Omental fat pad (tissue), 4 donors: ENCODE measurements around the gene KCNJ15. TPM values are rescaled to one million over a fixed set of nuclear protein-coding genes. Genes with fewer than 3 reads are reported as not detected.

ENCODE experiments used
- ATAC-seq: fragments of 150-250 bp; one replicate; pipeline ENCODE4 v1.9.1; 2016; ENCODE audit warnings: mild to moderate bottlenecking, moderate library complexity; ENCODE audit not compliant: low FRiP score
- DNase-seq: peaks from one replicate; pipeline ENCODE4 v3.0.0-alpha.2; 2019; ENCODE audit warnings: low spot score
- total RNA-seq, 4 donors: library from RNA; depleted of rRNA; stranded (reverse); fragments of >200 nt; gene quantifications; one replicate each; pipeline ENCODE4 v1.1.0, GENCODE V29; 2016
- TF ChIP-seq, protein P1 (sequence below), 3 donors: fragments of 450-650 bp; IDR thresholded peaks; one replicate each; pipeline ENCODE4 v1.5.1; 2016 to 2017; ENCODE audit warnings: antibody characterized with exemption in 3 of 3, mild to moderate bottlenecking in 3 of 3, moderate library complexity in 2 of 3

The KCNJ15 gene
- total RNA-seq, 4 donors from 2014 or later = 1.2 to 12.1 (median 2.7) TPM

DNA sequence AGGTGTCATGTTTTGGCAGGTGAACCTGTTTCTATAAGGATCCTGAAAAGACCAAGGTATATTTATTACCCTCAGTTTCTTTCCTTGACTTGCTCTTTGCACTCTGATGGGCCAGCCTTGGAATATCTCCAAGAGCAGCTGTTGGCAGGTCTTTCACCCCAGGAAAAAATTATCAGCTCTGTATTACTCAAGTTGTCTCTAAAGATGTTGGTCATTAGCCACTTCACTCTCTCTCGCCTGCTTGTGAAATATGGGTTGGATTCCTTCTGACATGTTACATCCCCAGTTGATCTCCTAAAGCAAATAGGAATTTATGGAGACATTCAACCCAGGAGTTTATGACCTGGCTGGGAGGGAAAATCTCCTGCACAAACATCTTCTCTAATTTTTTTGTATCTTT lies 85.9 kb downstream of the KCNJ15 start:
- TF ChIP-seq, protein P1, sequence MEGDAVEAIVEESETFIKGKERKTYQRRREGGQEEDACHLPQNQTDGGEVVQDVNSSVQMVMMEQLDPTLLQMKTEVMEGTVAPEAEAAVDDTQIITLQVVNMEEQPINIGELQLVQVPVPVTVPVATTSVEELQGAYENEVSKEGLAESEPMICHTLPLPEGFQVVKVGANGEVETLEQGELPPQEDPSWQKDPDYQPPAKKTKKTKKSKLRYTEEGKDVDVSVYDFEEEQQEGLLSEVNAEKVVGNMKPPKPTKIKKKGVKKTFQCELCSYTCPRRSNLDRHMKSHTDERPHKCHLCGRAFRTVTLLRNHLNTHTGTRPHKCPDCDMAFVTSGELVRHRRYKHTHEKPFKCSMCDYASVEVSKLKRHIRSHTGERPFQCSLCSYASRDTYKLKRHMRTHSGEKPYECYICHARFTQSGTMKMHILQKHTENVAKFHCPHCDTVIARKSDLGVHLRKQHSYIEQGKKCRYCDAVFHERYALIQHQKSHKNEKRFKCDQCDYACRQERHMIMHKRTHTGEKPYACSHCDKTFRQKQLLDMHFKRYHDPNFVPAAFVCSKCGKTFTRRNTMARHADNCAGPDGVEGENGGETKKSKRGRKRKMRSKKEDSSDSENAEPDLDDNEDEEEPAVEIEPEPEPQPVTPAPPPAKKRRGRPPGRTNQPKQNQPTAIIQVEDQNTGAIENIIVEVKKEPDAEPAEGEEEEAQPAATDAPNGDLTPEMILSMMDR (IDR thresholded peaks at IDR 0.05) = no peak
- ATAC-seq (peak; percentile 44), DNase-seq (no peak)

DNA sequence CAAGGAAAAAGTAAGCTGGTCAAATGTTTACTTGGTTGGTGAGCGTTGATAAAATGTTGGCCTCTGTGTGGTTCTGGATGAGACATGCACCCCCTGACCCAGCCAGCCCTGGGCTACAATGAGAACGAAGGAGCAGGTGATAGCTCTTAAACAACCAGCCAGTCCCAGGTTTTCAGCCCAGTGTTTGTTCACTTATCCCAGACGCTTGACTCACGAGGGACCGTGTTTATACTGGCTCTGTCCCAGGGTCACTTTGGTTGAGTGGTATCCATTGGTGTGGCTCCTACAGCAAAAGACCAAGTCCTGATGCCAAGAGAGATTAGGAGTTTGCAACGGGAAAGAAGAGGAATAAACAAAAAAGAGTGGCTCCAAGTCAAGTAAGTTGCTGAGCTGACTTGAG lies 86.9 kb downstream of the KCNJ15 start:
- no peak for DNase-seq
- ATAC-seq = no peak

DNA sequence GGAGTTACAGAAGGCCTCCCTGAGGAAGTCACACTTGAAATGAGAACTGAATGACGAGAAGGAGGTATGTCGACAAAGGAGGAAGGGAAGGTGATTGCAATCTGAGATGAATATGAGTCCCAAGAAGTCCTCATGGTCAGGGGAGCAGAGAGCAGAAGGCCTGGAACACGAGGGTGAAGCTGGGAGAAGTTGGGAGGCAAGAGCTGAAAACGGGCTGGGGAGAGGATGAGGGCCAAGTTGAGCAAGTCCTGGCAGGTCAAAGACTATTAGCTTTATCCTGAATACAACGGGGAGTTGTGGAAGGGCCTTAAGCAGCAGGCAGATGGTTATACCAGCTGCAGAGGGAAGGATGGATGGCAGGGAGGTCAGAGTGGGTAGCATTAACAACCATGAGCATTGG lies 89.5 kb downstream of the KCNJ15 start:
- ATAC-seq = no peak

More for the DNA sequence above, 86.9 kb downstream of the KCNJ15 start:
- TF ChIP-seq, protein P1 (IDR thresholded peaks at IDR 0.05) = no peak

DNA sequence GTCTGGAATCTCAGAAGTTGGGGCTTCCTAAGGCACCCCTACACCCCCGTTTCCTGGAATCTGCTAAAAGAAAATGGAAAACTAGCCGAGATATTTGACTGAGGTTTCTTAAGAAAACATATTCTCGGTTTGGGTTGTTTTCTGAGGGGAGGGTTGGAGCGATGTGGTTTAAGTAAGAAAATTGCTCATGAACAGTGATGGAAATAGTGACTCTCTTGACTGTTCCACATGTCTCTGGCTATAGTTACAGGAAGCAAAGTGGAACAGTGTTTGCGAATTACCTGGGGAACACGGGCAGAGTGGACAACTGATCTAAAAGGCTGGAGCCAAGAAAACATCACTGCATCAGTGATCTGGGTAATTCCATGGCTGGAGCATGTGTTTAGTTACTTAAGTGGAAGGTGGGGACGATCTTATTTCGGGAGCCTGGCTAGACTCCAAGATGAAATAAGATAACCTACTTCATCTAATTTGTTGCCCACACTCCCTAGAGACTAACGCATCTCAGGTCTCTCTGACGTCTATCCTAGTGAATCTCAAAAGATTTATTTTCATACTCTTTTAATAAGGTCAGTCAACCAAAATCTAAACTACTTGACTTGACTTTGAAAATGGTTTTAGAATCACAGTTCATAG lies 92.4 kb downstream of the KCNJ15 start:
- ATAC-seq (peak; percentile 85), DNase-seq (no peak)
- TF ChIP-seq, protein P1 (IDR thresholded peaks at IDR 0.05) = no peak

More for the DNA sequence above, 89.5 kb downstream of the KCNJ15 start:
- TF ChIP-seq, protein P1 (IDR thresholded peaks at IDR 0.05) = no peak
- DNase-seq = no peak

DNA sequence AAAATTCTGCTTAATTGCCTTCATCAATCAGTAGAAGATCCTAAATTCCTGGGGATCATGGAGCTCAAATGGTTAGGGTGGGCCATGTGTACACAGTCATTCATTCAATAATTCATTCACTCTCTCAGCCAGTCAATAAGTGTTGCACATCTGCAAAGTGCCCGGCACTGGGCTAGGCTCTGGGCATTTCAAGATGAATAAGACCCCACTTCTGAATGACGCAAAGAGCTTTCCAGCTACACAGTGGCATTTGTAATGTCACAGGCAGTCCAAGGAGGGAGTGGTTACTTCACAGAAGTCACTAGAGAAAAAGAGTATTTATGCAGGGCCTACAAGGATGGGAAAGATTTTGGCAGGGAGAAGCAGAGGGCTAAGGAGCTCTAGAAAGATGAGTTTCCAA lies 93.2 kb downstream of the KCNJ15 start:
- ATAC-seq (no peak), DNase-seq (no peak)
- TF ChIP-seq, protein P1 (IDR thresholded peaks at IDR 0.05) = no peak

DNA sequence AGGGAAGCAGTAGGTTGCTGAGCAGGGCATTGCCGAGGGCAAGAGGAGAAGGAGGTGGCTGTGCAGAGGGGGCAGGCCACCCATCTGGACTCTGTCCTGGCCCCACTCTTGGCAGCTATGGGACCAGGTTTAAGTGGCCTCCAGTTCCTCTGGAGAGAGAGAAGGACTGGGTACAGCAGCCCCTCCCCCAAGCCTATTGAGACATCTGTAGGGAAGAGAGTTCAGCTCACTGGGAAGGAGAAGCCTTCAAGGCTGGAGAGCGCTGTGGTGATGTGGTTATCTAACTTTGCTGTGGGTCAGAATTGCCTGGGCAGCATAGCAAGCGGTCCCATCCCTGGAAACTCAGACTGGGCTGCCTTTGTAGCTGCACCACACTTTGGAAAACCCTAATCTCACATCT lies 93.9 kb downstream of the KCNJ15 start:
- DNase-seq (no peak), ATAC-seq (no peak)
- TF ChIP-seq, protein P1 (IDR thresholded peaks at IDR 0.05) = no peak
